ENCODE measurements around the gene FOXP1. TPM values are rescaled to one million over a fixed set of nuclear protein-coding genes. Genes with fewer than 3 reads are reported as not detected.
A peak's percentile ranks its signal among the peaks of the same experiment; 100 is the strongest.

Gene FOXP1
- total RNA-seq, 1 donor from 2014 or later, result 107 TPM

DNA sequence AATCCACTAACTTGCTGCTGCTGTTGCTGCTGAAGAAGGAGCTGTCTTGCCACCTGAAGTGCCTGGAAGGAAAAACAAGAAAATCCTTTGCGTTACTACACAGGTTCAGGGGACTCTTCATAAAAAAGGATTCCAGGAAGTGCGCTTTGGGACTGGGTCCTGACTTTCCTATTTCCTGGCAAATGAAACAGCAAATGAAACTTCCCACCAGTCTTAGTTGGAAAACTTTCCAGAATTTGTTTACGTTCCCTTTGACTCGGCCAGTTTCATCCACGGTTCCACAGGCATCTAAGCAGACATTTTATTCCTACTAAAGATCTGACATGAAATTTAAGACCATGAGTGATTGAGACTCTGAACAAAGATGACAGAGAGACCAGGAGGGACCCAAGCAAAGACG is 471.0 kb downstream of the FOXP1 start:
- peak overlapping the region; percentile 26 for H3K9ac ChIP-seq (ENCODE audit: low read length)
- H4K20me1 ChIP-seq (ENCODE audit: insufficient read depth, low read length), result peaks cover 5% of the 10 kb centered on the region
- no peak for FAIRE-seq
- no peaks in the 10 kb centered on the region for H3K9me3 Mint-ChIP-seq (ENCODE audit: unreplicated experiment)
- H3K4me1 ChIP-seq (ENCODE audit: insufficient read depth, low read length), result peaks cover 34% of the 10 kb centered on the region
- H3K4me2 ChIP-seq (ENCODE audit: low read length), result no peak overlapping the region
- H3K27ac Mint-ChIP-seq (ENCODE audit: unreplicated experiment), result no peak overlapping the region
- DNase-seq (ENCODE audit: low read depth), result no peak
- H2AFZ ChIP-seq (ENCODE audit: low read depth, low read length), result no peak overlapping the region
- peaks cover 59% of the 10 kb centered on the region for H3K79me2 ChIP-seq (ENCODE audit: insufficient read depth, low read length)
- peak overlapping the region; percentile 32 for H3K27ac ChIP-seq (ENCODE audit: low read depth, low read length)
- no peak for TF ChIP-seq EZH2 (IDR thresholded peaks at IDR 0.05; ENCODE audit: insufficient read depth, low read length)
- TF ChIP-seq CTCF (IDR thresholded peaks at IDR 0.05; ENCODE audit: insufficient read depth, low read depth, low read length), result no peak
- peaks cover 9% of the 10 kb centered on the region for H3K36me3 ChIP-seq (ENCODE audit: insufficient read depth, low read length)
- H3K9me3 ChIP-seq (ENCODE audit: insufficient read depth, low read depth, low read length), result no peaks in the 10 kb centered on the region
- no peak overlapping the region for H3K4me3 ChIP-seq (ENCODE audit: insufficient read depth, low read depth, low read length)
- H3K4me3 Mint-ChIP-seq (ENCODE audit: unreplicated experiment), result no peak overlapping the region
- H3K27me3 ChIP-seq (ENCODE audit: insufficient read depth, low read length), result no peaks in the 10 kb centered on the region
- peaks cover 13% of the 10 kb centered on the region for H3K36me3 Mint-ChIP-seq (ENCODE audit: low read depth, unreplicated experiment)
- no peaks in the 10 kb centered on the region for H3K27me3 Mint-ChIP-seq (ENCODE audit: low read depth, unreplicated experiment)
- peaks cover 27% of the 10 kb centered on the region for H3K4me1 Mint-ChIP-seq (ENCODE audit: low read depth, unreplicated experiment)

- Histone ChIP-seq H3K79me2 (ENCODE audit: insufficient read depth, low read length) (peaks cover 61% of the 10 kb centered on the region), H3K9ac (ENCODE audit: low read length) (peak overlapping the region; percentile 26), H3K4me2 (ENCODE audit: low read length) (no peak overlapping the region), H3K9me3 (ENCODE audit: insufficient read depth, low read depth, low read length) (no peaks in the 10 kb centered on the region), H3K27me3 (ENCODE audit: insufficient read depth, low read length) (no peaks in the 10 kb centered on the region), H3K4me3 (ENCODE audit: insufficient read depth, low read depth, low read length) (no peak overlapping the region), H3K27ac (ENCODE audit: low read depth, low read length) (peak overlapping the region; percentile 98), H2AFZ (ENCODE audit: low read depth, low read length) (no peak overlapping the region), H3K36me3 (ENCODE audit: insufficient read depth, low read length) (peaks cover 9% of the 10 kb centered on the region), H3K4me1 (ENCODE audit: insufficient read depth, low read length) (peaks cover 29% of the 10 kb centered on the region), H4K20me1 (ENCODE audit: insufficient read depth, low read length) (peaks cover under 1% of the 10 kb centered on the region)
- H3K4me1 Mint-ChIP-seq (ENCODE audit: low read depth, unreplicated experiment), result peaks cover 27% of the 10 kb centered on the region
- no peak overlapping the region for H3K4me3 Mint-ChIP-seq (ENCODE audit: unreplicated experiment)
- FAIRE-seq (peak; percentile 64), DNase-seq (ENCODE audit: low read depth) (peak; percentile 84)
- peak overlapping the region; percentile 44 for H3K27ac Mint-ChIP-seq (ENCODE audit: unreplicated experiment)
- H3K9me3 Mint-ChIP-seq (ENCODE audit: unreplicated experiment), result no peaks in the 10 kb centered on the region
- TF ChIP-seq EZH2 (IDR thresholded peaks at IDR 0.05; ENCODE audit: insufficient read depth, low read length) (no peak), CTCF (IDR thresholded peaks at IDR 0.05; ENCODE audit: insufficient read depth, low read depth, low read length) (no peak)
- peaks cover 13% of the 10 kb centered on the region for H3K36me3 Mint-ChIP-seq (ENCODE audit: low read depth, unreplicated experiment)
- no peaks in the 10 kb centered on the region for H3K27me3 Mint-ChIP-seq (ENCODE audit: low read depth, unreplicated experiment)
Measured at GRCh38 chr3:71111784-71112440, 471.6 kb downstream of the FOXP1 start.

Data from astrocyte (in vitro differentiated cells and primary cell).